Upper lobe of right lung (tissue), 1 donor: ENCODE data around the gene ANO2. TPM values are rescaled to one million over a fixed set of nuclear protein-coding genes. Genes with fewer than 3 reads are reported as not detected.

Source experiments
- ATAC-seq: fragments of 200-7000 bp; cut with Tn5 transposase; one replicate; pipeline ENCODE4 v1.9.1; 2020; ENCODE audit warnings: mild to moderate bottlenecking, moderate library complexity
- DNase-seq: peaks from one replicate; pipeline ENCODE4 v3.0.0-alpha.2; 2020
- H3K27ac ChIP-seq: fragments of 200-600 bp; one replicate; pipeline ENCODE4 v1.8.0; 2022
- H3K27me3 ChIP-seq: fragments of 200-600 bp; one replicate; pipeline ENCODE4 v1.8.0; 2022; ENCODE audit warnings: mild to moderate bottlenecking
- H3K36me3 ChIP-seq: fragments of 200-600 bp; one replicate; pipeline ENCODE4 v1.8.0; 2022
- H3K4me1 ChIP-seq: fragments of 200-600 bp; one replicate; pipeline ENCODE4 v1.8.0; 2022
- H3K4me3 ChIP-seq: fragments of 200-600 bp; one replicate; pipeline ENCODE4 v1.8.0; 2022; ENCODE audit warnings: mild to moderate bottlenecking
- H3K9me3 ChIP-seq: fragments of 200-600 bp; one replicate; pipeline ENCODE4 v1.8.0; 2022
- intact Hi-C: fragments of 100-400 bp; cut with DNase I; formaldehyde crosslinking; loops from one replicate; pipeline ENCODE4 v1.11.0; 2022
- total RNA-seq: library from RNA; stranded (reverse); fragmentation: NEBNext Ultra II Directional; extraction: Animal tissue kit (Norgen Biotek cat#: 25700); gene quantifications from one replicate; pipeline ENCODE4 v1.2.1, GENCODE V29; 2021
- TF ChIP-seq, protein P1 (sequence below): fragments of 200-600 bp; IDR thresholded peaks from one replicate; pipeline ENCODE4 v1.8.0; 2022; ENCODE audit warnings: antibody characterized with exemption
- donor health status: DM: no; HTN: yes; CAD: no; lungs with severe emphysema.

The ANO2 gene
- total RNA-seq, 1 donor from 2014 or later: 36.8 TPM

DNA sequence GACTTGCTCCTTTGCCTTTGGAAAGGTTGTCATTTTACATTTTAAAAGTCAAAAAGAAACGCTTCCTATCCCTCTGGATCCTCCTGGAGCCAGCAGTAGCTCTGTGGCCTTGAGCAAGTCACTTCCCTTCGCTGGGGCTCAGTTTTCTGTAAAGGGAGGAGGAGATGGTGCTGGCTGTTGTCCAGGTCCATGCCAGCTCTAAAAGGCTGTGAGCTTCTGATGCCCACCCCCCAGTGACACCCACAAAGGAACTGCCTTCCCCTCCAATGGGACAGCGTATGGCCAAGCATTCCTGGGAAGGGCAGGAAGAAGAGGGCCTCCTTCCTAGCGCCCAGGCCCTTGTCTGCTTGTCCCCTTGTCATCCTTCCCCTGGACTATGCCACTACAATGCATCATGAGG, 431.7 kb downstream of the ANO2 start:
- TF ChIP-seq, protein P1, sequence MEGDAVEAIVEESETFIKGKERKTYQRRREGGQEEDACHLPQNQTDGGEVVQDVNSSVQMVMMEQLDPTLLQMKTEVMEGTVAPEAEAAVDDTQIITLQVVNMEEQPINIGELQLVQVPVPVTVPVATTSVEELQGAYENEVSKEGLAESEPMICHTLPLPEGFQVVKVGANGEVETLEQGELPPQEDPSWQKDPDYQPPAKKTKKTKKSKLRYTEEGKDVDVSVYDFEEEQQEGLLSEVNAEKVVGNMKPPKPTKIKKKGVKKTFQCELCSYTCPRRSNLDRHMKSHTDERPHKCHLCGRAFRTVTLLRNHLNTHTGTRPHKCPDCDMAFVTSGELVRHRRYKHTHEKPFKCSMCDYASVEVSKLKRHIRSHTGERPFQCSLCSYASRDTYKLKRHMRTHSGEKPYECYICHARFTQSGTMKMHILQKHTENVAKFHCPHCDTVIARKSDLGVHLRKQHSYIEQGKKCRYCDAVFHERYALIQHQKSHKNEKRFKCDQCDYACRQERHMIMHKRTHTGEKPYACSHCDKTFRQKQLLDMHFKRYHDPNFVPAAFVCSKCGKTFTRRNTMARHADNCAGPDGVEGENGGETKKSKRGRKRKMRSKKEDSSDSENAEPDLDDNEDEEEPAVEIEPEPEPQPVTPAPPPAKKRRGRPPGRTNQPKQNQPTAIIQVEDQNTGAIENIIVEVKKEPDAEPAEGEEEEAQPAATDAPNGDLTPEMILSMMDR: no peak
- Histone ChIP-seq H3K4me1 (peaks cover 10% of the 10 kb centered on the region), H3K9me3 (no peaks in the 10 kb centered on the region), H3K4me3 (no peak overlapping the region), H3K27ac (no peak overlapping the region), H3K36me3 (no peaks in the 10 kb centered on the region), H3K27me3 (no peaks in the 10 kb centered on the region)
- no peak for ATAC-seq
- intact Hi-C loops: no loop called here
- DNase-seq: no peak

Other genes with a start within 250 kb of the ANO2 start
- gene VWF, start 179.4 kb upstream of the ANO2 start, total RNA-seq: 729 TPM